Liver (tissue), 3 donors: ENCODE data around the gene MTF1.

Experiments
- FOXA1 ChIP-seq: IDR thresholded peaks from 2 replicates; pipeline ENCODE4 v1.6.1; 2016; ENCODE audit warnings: antibody characterized with exemption
- RXRA ChIP-seq, 2 donors: IDR thresholded peaks; 2 replicates each; pipeline ENCODE4 v1.6.1; 2017 to 2018; ENCODE audit warnings: antibody characterized with exemption in 2 of 2, mild to moderate bottlenecking in 1 of 2
- SP1 ChIP-seq: IDR thresholded peaks from 2 replicates; pipeline ENCODE4 v1.6.1; 2018; ENCODE audit warnings: antibody characterized with exemption, mild to moderate bottlenecking
- TAF1 ChIP-seq: conservative IDR thresholded peaks from 2 replicates; pipeline ENCODE4 v1.6.1; 2016; ENCODE audit warnings: antibody characterized with exemption, mild to moderate bottlenecking
- YY1 ChIP-seq: IDR thresholded peaks from 2 replicates; pipeline ENCODE4 v1.6.1; 2016; ENCODE audit warnings: antibody characterized with exemption, mild to moderate bottlenecking
- TF ChIP-seq, protein P1 (sequence below): fragments of 150-350 bp; IDR thresholded peaks from 2 replicates; pipeline ENCODE4 v1.5.1; 2017; ENCODE audit warnings: improper control_type of control experiment, low read depth, low read length; ENCODE audit not compliant: missing input control
- TF ChIP-seq, protein P2 (sequence below): IDR thresholded peaks from 2 replicates; pipeline ENCODE4 v1.6.1; 2016; ENCODE audit warnings: antibody characterized with exemption, mild to moderate bottlenecking
- TF ChIP-seq, protein P3 (sequence below): IDR thresholded peaks from 2 replicates; pipeline ENCODE4 v1.6.1; 2016; ENCODE audit warnings: antibody characterized with exemption
- donor health status: healthy.
- donor health status: healthy.

DNA sequence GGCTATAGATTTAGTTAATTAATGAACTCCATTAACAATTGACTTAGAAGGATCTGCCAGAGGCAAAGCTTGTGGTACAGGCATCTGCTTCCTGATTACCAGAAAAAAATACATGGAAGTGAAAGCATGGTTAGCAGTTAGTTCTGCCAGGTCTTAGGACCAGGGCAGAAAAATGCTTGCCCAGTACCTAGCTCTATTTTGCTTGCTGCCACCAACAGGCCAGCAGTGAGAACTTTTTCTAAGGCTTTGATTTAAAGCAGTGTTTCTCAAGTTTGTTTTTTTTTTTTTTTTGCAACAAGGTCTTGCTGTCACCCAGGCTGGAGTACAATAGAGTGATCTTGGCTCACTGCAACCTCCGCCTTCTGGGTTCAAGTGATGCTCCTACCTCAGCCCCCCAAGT is 16.4 kb upstream of the MTF1 start:
- TF ChIP-seq, protein P1, sequence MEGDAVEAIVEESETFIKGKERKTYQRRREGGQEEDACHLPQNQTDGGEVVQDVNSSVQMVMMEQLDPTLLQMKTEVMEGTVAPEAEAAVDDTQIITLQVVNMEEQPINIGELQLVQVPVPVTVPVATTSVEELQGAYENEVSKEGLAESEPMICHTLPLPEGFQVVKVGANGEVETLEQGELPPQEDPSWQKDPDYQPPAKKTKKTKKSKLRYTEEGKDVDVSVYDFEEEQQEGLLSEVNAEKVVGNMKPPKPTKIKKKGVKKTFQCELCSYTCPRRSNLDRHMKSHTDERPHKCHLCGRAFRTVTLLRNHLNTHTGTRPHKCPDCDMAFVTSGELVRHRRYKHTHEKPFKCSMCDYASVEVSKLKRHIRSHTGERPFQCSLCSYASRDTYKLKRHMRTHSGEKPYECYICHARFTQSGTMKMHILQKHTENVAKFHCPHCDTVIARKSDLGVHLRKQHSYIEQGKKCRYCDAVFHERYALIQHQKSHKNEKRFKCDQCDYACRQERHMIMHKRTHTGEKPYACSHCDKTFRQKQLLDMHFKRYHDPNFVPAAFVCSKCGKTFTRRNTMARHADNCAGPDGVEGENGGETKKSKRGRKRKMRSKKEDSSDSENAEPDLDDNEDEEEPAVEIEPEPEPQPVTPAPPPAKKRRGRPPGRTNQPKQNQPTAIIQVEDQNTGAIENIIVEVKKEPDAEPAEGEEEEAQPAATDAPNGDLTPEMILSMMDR = no peak
- TF ChIP-seq, protein P2, sequence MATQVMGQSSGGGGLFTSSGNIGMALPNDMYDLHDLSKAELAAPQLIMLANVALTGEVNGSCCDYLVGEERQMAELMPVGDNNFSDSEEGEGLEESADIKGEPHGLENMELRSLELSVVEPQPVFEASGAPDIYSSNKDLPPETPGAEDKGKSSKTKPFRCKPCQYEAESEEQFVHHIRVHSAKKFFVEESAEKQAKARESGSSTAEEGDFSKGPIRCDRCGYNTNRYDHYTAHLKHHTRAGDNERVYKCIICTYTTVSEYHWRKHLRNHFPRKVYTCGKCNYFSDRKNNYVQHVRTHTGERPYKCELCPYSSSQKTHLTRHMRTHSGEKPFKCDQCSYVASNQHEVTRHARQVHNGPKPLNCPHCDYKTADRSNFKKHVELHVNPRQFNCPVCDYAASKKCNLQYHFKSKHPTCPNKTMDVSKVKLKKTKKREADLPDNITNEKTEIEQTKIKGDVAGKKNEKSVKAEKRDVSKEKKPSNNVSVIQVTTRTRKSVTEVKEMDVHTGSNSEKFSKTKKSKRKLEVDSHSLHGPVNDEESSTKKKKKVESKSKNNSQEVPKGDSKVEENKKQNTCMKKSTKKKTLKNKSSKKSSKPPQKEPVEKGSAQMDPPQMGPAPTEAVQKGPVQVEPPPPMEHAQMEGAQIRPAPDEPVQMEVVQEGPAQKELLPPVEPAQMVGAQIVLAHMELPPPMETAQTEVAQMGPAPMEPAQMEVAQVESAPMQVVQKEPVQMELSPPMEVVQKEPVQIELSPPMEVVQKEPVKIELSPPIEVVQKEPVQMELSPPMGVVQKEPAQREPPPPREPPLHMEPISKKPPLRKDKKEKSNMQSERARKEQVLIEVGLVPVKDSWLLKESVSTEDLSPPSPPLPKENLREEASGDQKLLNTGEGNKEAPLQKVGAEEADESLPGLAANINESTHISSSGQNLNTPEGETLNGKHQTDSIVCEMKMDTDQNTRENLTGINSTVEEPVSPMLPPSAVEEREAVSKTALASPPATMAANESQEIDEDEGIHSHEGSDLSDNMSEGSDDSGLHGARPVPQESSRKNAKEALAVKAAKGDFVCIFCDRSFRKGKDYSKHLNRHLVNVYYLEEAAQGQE = no peak
- TF ChIP-seq TAF1 (no peak), FOXA1 (no peak), YY1 (no peak), RXRA (IDR thresholded peaks at IDR 0.05) (no peak), SP1 (no peak)
- TF ChIP-seq, protein P3, sequence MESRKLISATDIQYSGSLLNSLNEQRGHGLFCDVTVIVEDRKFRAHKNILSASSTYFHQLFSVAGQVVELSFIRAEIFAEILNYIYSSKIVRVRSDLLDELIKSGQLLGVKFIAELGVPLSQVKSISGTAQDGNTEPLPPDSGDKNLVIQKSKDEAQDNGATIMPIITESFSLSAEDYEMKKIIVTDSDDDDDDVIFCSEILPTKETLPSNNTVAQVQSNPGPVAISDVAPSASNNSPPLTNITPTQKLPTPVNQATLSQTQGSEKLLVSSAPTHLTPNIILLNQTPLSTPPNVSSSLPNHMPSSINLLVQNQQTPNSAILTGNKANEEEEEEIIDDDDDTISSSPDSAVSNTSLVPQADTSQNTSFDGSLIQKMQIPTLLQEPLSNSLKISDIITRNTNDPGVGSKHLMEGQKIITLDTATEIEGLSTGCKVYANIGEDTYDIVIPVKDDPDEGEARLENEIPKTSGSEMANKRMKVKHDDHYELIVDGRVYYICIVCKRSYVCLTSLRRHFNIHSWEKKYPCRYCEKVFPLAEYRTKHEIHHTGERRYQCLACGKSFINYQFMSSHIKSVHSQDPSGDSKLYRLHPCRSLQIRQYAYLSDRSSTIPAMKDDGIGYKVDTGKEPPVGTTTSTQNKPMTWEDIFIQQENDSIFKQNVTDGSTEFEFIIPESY = no peak
